Stomach (tissue), 9 donors: ENCODE results near the gene ANKMY2. TPM values are rescaled to one million over a fixed set of nuclear protein-coding genes. Genes with fewer than 3 reads are reported as not detected.

Experiments used
- DNase-seq, 2 donors: peaks; one replicate each; pipeline versions ENCODE4 v3.0.0 to v3.0.0-alpha.2; 2013 to 2019
- H3K27ac ChIP-seq, 5 donors: fragments of 200-600 bp in 4 of 5; sonication (generic) in 4 of 5; one replicate each; pipeline ENCODE4 v1.5.1; 2013 to 2019; ENCODE audit warnings: mild to moderate bottlenecking in 1 of 5, moderate library complexity in 1 of 5
- H3K27me3 ChIP-seq, 3 donors: fragments of 200-600 bp; sonication (generic); one replicate each; pipeline ENCODE4 v1.5.1; 2017 to 2019; ENCODE audit warnings: mixed run types in 1 of 3
- H3K36me3 ChIP-seq, 4 donors: fragments of 200-600 bp; sonication (generic); 1 replicate in 3 of 4; 2 replicates in 1 of 4; pipeline ENCODE4 v1.5.1; 2016 to 2019
- H3K4me1 ChIP-seq, 4 donors: fragments of 200-600 bp; sonication (generic); one replicate each; pipeline ENCODE4 v1.5.1; 2016 to 2019
- H3K4me3 ChIP-seq, 4 donors: fragments of 200-600 bp; sonication (generic) in 3 of 4; one replicate each; pipeline ENCODE4 v1.5.1; 2016 to 2019; ENCODE audit warnings: mild to moderate bottlenecking in 1 of 4
- H3K9me3 ChIP-seq, 4 donors: fragments of 200-600 bp; sonication (generic); one replicate each; pipeline ENCODE4 v1.5.1; 2016 to 2019
- EP300 ChIP-seq: sonication (generic); formaldehyde crosslinking; IDR thresholded peaks from one replicate; pipeline ENCODE4 v1.6.1; 2017; ENCODE audit warnings: antibody characterized with exemption
- POLR2A ChIP-seq, 4 donors: fragments of 450-650 bp; IDR thresholded peaks; one replicate each; pipeline ENCODE4 v1.6.1; 2016; ENCODE audit warnings: antibody characterized with exemption in 4 of 4, control low read depth in 2 of 4, mild to moderate bottlenecking in 1 of 4, moderate library complexity in 1 of 4
- POLR2AphosphoS5 ChIP-seq, 3 donors: sonication (generic); formaldehyde crosslinking; IDR thresholded peaks; one replicate each; pipeline ENCODE4 v1.6.1; 2016; ENCODE audit warnings: antibody characterized with exemption in 3 of 3
- WGBS, 5 donors: extraction: QIAGEN DNeasy Blood & Tissue Kit in 3 of 5; methylation state at CpG; one replicate each; pipeline versions ENCODE4 v1.1.5 to v1.1.7; 2013 to 2018; 5-methylcytosine and 5-hydroxymethylcytosine counted together
- intact Hi-C: fragments of 100-400 bp; cut with DNase I; formaldehyde crosslinking; loops from one replicate; pipeline ENCODE4 v1.15.1; 2023; ENCODE audit warnings: low total_unique reads
- polyA plus RNA-seq, 3 donors: library from polyadenylated mRNA; stranded (reverse); fragments of 200-250 nt; gene quantifications; one replicate each; pipeline ENCODE4 v1.2.3, GENCODE V29; 2013
- total RNA-seq, 5 donors: library from RNA; depleted of rRNA; stranded (reverse); fragments of >200 nt; gene quantifications; one replicate each; pipeline versions ENCODE4 v1.1.0 to v1.2.3, GENCODE V29; 2014 to 2016
- TF ChIP-seq, protein P1 (sequence below), 7 experiments: fragments of 450-650 bp in 4 of 7; fragments of 200-600 bp in 3 of 7; sonication (generic) in 3 of 7; IDR thresholded peaks; one replicate each; pipeline ENCODE4 v1.5.1; 2016 to 2019; ENCODE audit warnings: antibody characterized with exemption in 7 of 7, control low read depth in 2 of 7, mild to moderate bottlenecking in 1 of 7
- donor health status: healthy with polysubstance abuse.
- donor health status: Bipolar disorder and iron deficiency.
- donor health status: healthy.

The ANKMY2 gene
- total and polyA plus RNA-seq, 8 donors = 2.6 to 39.8 (median 29.0) TPM

- DNase-seq = no peak
- H3K36me3 ChIP-seq = no peaks in the 10 kb centered on the region
- no peak for TF ChIP-seq POLR2A (IDR thresholded peaks at IDR 0.05)
- TF ChIP-seq POLR2AphosphoS5 (IDR thresholded peaks at IDR 0.05) = no peak
- TF ChIP-seq, protein P1, sequence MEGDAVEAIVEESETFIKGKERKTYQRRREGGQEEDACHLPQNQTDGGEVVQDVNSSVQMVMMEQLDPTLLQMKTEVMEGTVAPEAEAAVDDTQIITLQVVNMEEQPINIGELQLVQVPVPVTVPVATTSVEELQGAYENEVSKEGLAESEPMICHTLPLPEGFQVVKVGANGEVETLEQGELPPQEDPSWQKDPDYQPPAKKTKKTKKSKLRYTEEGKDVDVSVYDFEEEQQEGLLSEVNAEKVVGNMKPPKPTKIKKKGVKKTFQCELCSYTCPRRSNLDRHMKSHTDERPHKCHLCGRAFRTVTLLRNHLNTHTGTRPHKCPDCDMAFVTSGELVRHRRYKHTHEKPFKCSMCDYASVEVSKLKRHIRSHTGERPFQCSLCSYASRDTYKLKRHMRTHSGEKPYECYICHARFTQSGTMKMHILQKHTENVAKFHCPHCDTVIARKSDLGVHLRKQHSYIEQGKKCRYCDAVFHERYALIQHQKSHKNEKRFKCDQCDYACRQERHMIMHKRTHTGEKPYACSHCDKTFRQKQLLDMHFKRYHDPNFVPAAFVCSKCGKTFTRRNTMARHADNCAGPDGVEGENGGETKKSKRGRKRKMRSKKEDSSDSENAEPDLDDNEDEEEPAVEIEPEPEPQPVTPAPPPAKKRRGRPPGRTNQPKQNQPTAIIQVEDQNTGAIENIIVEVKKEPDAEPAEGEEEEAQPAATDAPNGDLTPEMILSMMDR (IDR thresholded peaks at IDR 0.05) = no peak
- TF ChIP-seq EP300 = no peak
- peaks cover 0 to 20% (median 0%) of the 10 kb centered on the region in 4 donors for H3K4me1 ChIP-seq
- H3K27me3 ChIP-seq = no peaks in the 10 kb centered on the region
- intact Hi-C loops = no loop called here
- H3K9me3 ChIP-seq = no peaks in the 10 kb centered on the region
- no peak overlapping the region for H3K27ac ChIP-seq
- 49 to 69% (median 59%) methylated on average over 5 of the region's 5 CpGs for WGBS, 5 donors
- no peak overlapping the region for H3K4me3 ChIP-seq
These were observed 82.1 kb downstream of the ANKMY2 start for GRCh38 chr7:16563281-16564022.

DNA sequence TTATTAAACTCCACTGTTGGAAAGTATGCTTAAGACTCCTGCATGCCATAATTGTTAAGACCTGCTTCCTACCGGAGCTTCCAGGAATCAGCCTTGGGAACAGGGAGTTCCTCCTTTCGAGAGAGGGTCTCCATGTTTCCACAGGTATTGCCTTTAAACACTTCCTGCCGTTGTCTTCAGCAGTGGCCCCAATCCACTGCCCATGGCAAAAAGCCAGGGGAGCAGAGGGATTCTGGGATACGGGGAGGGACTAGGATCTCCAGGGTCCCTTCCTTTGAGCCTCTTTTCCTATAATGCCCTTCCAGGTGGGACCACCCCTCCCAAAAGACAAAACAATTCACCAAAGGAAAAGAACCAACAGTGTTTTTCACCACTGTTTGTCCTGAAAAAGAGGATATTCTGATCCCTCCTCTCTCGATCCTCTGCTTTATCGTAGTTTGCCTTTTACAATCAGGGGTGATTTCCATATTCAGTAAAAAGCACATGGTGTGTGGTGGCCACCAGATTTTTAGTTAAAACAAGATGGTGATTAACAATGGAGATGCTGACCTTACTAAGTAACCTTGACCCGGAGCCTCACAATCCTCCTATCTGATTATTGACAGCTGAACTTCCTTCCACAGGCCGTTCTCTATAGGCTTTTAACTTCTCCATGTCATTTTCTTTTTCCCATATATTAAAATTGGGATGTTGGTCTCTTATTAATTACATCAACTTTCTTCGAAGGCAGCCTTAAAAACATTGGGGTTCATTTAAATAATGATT lies 82.9 kb downstream of the ANKMY2 start:
- intact Hi-C loops = no loop called here

GRCh38 chr7:16561943-16562342 lies 83.6 kb downstream of the ANKMY2 start:
- DNase-seq = no peak
- Histone ChIP-seq H3K36me3 (no peaks in the 10 kb centered on the region), H3K9me3 (no peaks in the 10 kb centered on the region), H3K4me3 (no peak overlapping the region), H3K27ac (no peak overlapping the region), H3K27me3 (no peaks in the 10 kb centered on the region), H3K4me1 (peaks cover 0 to 20% (median 0%) of the 10 kb centered on the region in 4 donors)
- intact Hi-C loops = no loop called here
- 92 to 96% (median 93%) methylated on average over 3 of the region's 3 CpGs for WGBS, 5 donors
- TF ChIP-seq POLR2A (IDR thresholded peaks at IDR 0.05) = no peak

More for the DNA sequence above, 82.9 kb downstream of the ANKMY2 start:
- Histone ChIP-seq H3K4me1 (peaks cover 0 to 20% (median 0%) of the 10 kb centered on the region in 4 donors), H3K27me3 (no peaks in the 10 kb centered on the region), H3K4me3 (no peak overlapping the region), H3K27ac (no peak overlapping the region), H3K9me3 (no peaks in the 10 kb centered on the region), H3K36me3 (no peaks in the 10 kb centered on the region)
- 90 to 93% (median 91%) methylated on average over 9 of the region's 9 CpGs for WGBS, 5 donors
- TF ChIP-seq, protein P1 (IDR thresholded peaks at IDR 0.05) = no peak
- TF ChIP-seq POLR2AphosphoS5 (IDR thresholded peaks at IDR 0.05) (no peak), EP300 (no peak), POLR2A (IDR thresholded peaks at IDR 0.05) (no peak)
- DNase-seq = no peak

- WGBS, 5 donors = 40 to 74% (median 66%) methylated on average over 3 of the region's 3 CpGs
- Histone ChIP-seq H3K4me1 (peaks cover 0 to 15% (median 0%) of the 10 kb centered on the region in 4 donors), H3K4me3 (no peak overlapping the region), H3K27me3 (no peaks in the 10 kb centered on the region), H3K9me3 (no peaks in the 10 kb centered on the region), H3K36me3 (no peaks in the 10 kb centered on the region), H3K27ac (no peak overlapping the region)
- no peak for TF ChIP-seq POLR2A (IDR thresholded peaks at IDR 0.05)
- TF ChIP-seq EP300 = no peak
- DNase-seq = no peak
- intact Hi-C loops = no loop called here
These were observed 85.9 kb downstream of the ANKMY2 start for GRCh38 chr7:16559497-16560179.

- DNase-seq = no peak
- no peaks in the 10 kb centered on the region for H3K36me3 ChIP-seq
- H3K27ac ChIP-seq = no peak overlapping the region
- TF ChIP-seq EP300 = no peak
- TF ChIP-seq, protein P1 (IDR thresholded peaks at IDR 0.05) = no peak
- intact Hi-C loops = no loop called here
- H3K4me3 ChIP-seq = no peak overlapping the region
- H3K27me3 ChIP-seq = no peaks in the 10 kb centered on the region
- no peaks in the 10 kb centered on the region for H3K9me3 ChIP-seq
- peaks cover 0 to 7% (median 0%) of the 10 kb centered on the region in 4 donors for H3K4me1 ChIP-seq
- WGBS, 5 donors = 67 to 94% (median 88%) methylated on average over 4 of the region's 4 CpGs
These were observed 86.7 kb downstream of the ANKMY2 start for GRCh38 chr7:16558761-16559302.
